Memory B cell (primary cell): ENCODE data around the gene MFRP.

Experiments
- ATAC-seq: fragments of 150-1000 bp; cut with Tn5 transposase; 2 replicates; pipeline ENCODE4 v1.10.0; 2021; ENCODE audit warnings: low read depth, mild to moderate bottlenecking, moderate library complexity
- DNase-seq, 2 donors: peaks; one replicate each; pipeline ENCODE4 v3.0.0; 2022; ENCODE audit warnings: low spot score in 2 of 2
- H3K27ac Mint-ChIP-seq: one replicate; pipeline ENCODE4 v1.8.0; 2022; ENCODE audit warnings: mild to moderate bottlenecking, moderate library complexity, mixed read lengths
- H3K27me3 Mint-ChIP-seq: one replicate; pipeline ENCODE4 v1.8.0; 2022; ENCODE audit warnings: mixed read lengths
- H3K36me3 Mint-ChIP-seq: one replicate; pipeline ENCODE4 v1.8.0; 2022; ENCODE audit warnings: mild to moderate bottlenecking, mixed read lengths
- H3K4me1 Mint-ChIP-seq: one replicate; pipeline ENCODE4 v1.8.0; 2022; ENCODE audit warnings: mixed read lengths
- H3K4me3 Mint-ChIP-seq: one replicate; pipeline ENCODE4 v1.8.0; 2022; ENCODE audit warnings: mild to moderate bottlenecking, moderate library complexity, mixed read lengths
- H3K9me3 Mint-ChIP-seq: one replicate; pipeline ENCODE4 v1.8.0; 2022; ENCODE audit warnings: mixed read lengths

The MFRP gene

GRCh38 chr11:119299416-119299815, 47.1 kb downstream of the MFRP start:
- Mint-ChIP-seq H3K9me3 (no peaks in the 10 kb centered on the region), H3K36me3 (peaks cover 48% of the 10 kb centered on the region), H3K27me3 (no peaks in the 10 kb centered on the region), H3K4me1 (no peaks in the 10 kb centered on the region), H3K4me3 (no peak overlapping the region), H3K27ac (no peak overlapping the region)
- no peak for ATAC-seq
- DNase-seq = no peak

GRCh38 chr11:119298726-119299125, 47.8 kb downstream of the MFRP start:
- Mint-ChIP-seq H3K36me3 (peaks cover 44% of the 10 kb centered on the region), H3K27me3 (no peaks in the 10 kb centered on the region), H3K27ac (no peak overlapping the region), H3K9me3 (no peaks in the 10 kb centered on the region), H3K4me1 (no peaks in the 10 kb centered on the region), H3K4me3 (no peak overlapping the region)
- no peak for ATAC-seq
- DNase-seq = no peak

- Mint-ChIP-seq H3K4me3 (no peak overlapping the region), H3K9me3 (no peaks in the 10 kb centered on the region), H3K27me3 (no peaks in the 10 kb centered on the region), H3K4me1 (no peaks in the 10 kb centered on the region), H3K36me3 (peaks cover 38% of the 10 kb centered on the region), H3K27ac (no peak overlapping the region)
- ATAC-seq = no peak
- no peak for DNase-seq
Observed at GRCh38 chr11:119297938-119298337, 48.6 kb downstream of the MFRP start.

GRCh38 chr11:119295178-119295577, 51.3 kb downstream of the MFRP start:
- H3K9me3 Mint-ChIP-seq = no peaks in the 10 kb centered on the region
- H3K4me1 Mint-ChIP-seq = no peaks in the 10 kb centered on the region
- H3K27ac Mint-ChIP-seq = no peak overlapping the region
- ATAC-seq = no peak
- no peak overlapping the region for H3K4me3 Mint-ChIP-seq
- H3K36me3 Mint-ChIP-seq = peaks cover 34% of the 10 kb centered on the region
- DNase-seq = no peak
- no peaks in the 10 kb centered on the region for H3K27me3 Mint-ChIP-seq

- no peaks in the 10 kb centered on the region for H3K9me3 Mint-ChIP-seq
- no peak for DNase-seq
- H3K4me3 Mint-ChIP-seq = no peak overlapping the region
- no peak for ATAC-seq
- H3K36me3 Mint-ChIP-seq = peaks cover 26% of the 10 kb centered on the region
- no peaks in the 10 kb centered on the region for H3K27me3 Mint-ChIP-seq
- no peaks in the 10 kb centered on the region for H3K4me1 Mint-ChIP-seq
- H3K27ac Mint-ChIP-seq = no peak overlapping the region
Observed at GRCh38 chr11:119293461-119293860, 53.0 kb downstream of the MFRP start.

GRCh38 chr11:119290894-119291497, 55.5 kb downstream of the MFRP start:
- DNase-seq = no peak
- H3K9me3 Mint-ChIP-seq = no peaks in the 10 kb centered on the region
- no peak for ATAC-seq
- H3K4me1 Mint-ChIP-seq = no peaks in the 10 kb centered on the region
- no peaks in the 10 kb centered on the region for H3K27me3 Mint-ChIP-seq
- no peak overlapping the region for H3K4me3 Mint-ChIP-seq
- no peak overlapping the region for H3K27ac Mint-ChIP-seq
- peaks cover 32% of the 10 kb centered on the region for H3K36me3 Mint-ChIP-seq
